IMR-90 (cell line): ENCODE data around the gene NEGR1.

ENCODE experiments used
- BHLHE40 ChIP-seq: fragments of 150-350 bp; IDR thresholded peaks from 2 replicates; pipeline ENCODE4 v1.6.1; 2016; ENCODE audit warnings: mild to moderate bottlenecking, low read depth, low read length
- CEBPB ChIP-seq: IDR thresholded peaks from 2 replicates; pipeline ENCODE4 v1.6.1; 2012; ENCODE audit warnings: low read depth, low read length, improper control_type of control experiment
- CTCF ChIP-seq: conservative IDR thresholded peaks from 2 replicates; pipeline ENCODE4 v1.5.1; 2012; ENCODE audit warnings: mild to moderate bottlenecking, low read depth, low read length, improper control_type of control experiment
- MAZ ChIP-seq: IDR thresholded peaks from 2 replicates; pipeline ENCODE4 v1.6.1; 2012; ENCODE audit warnings: low read depth, mild to moderate bottlenecking, low read length, improper control_type of control experiment, moderate library complexity, borderline replicate concordance
- POLR2A ChIP-seq: IDR thresholded peaks from 2 replicates; pipeline ENCODE4 v1.6.1; 2012; ENCODE audit warnings: mild to moderate bottlenecking, low read depth, low read length
- RAD21 ChIP-seq: IDR thresholded peaks from 2 replicates; pipeline ENCODE4 v1.6.1; 2012; ENCODE audit warnings: low read length, improper control_type of control experiment
- RCOR1 ChIP-seq: IDR thresholded peaks from 2 replicates; pipeline ENCODE4 v1.6.1; 2012; ENCODE audit warnings: mild to moderate bottlenecking, low read length, improper control_type of control experiment; ENCODE audit not compliant: insufficient replicate concordance
- SMC3 ChIP-seq: fragments of 150-350 bp; IDR thresholded peaks from 2 replicates; pipeline ENCODE4 v1.6.1; 2016; ENCODE audit warnings: low read depth, mild to moderate bottlenecking, antibody characterized with exemption, low read length, moderate library complexity
- USF2 ChIP-seq: fragments of 150-350 bp; IDR thresholded peaks from 2 replicates; pipeline ENCODE4 v1.6.1; 2017; ENCODE audit warnings: mild to moderate bottlenecking, antibody characterized with exemption, low read length, low read depth

GRCh38 chr1:71561729-71562128 lies 720.6 kb downstream of the NEGR1 start:
- no peak for TF ChIP-seq CEBPB
- no peak for TF ChIP-seq SMC3
- no peak for TF ChIP-seq POLR2A
- TF ChIP-seq CTCF = no peak
- TF ChIP-seq BHLHE40 = no peak
- no peak for TF ChIP-seq USF2
- TF ChIP-seq RAD21 = no peak
- TF ChIP-seq RCOR1 = no peak
- TF ChIP-seq MAZ = no peak
